ENCODE measurements around the gene TMEM184A. TPM values are rescaled to one million over a fixed set of nuclear protein-coding genes. Genes with fewer than 3 reads are reported as not detected.
"Not testable (repeated sequence)": the region's sequence is repeated elsewhere in the genome, so short reads cannot be mapped to it uniquely, and the experiment has no call there.

Gene TMEM184A
- total RNA-seq, 2 donors from 2014 or later = 0.12 to 0.73 TPM

DNA sequence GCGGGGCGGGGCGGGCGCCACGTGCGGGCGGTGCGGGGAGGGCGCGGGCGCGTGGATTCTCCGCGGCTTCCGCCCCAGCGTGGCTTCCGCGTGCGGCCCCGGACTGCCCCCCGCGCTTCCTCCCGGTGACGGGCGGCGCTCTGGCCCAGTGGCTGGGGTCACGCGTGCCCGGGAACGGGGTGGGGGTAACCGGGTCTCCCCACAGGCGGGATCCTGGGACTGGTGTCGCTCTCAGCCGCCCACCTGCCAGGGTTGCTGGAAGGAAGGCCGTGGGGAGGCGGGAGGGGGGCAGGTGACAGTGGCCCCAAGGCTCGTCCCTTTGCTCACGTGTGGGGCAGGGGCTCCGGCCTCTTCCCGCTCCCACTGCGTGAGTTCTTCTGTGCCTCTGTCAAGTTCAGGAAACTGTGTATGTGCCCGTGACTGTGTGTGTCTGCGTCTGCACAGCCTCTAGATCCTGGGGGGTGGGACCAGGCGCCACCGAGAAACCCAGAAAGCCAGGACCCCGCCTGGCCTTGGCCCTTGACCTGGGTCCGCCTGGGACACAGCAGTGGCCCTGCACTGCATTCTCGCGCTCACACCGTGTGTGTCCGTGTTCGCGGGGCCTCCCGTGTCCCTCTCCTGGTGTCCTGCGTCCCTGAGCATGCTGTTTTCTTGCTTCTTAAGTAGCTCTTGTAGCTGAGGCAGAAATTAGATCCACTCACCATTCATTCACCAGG is 24.6 kb downstream of the TMEM184A start:
- peak in 1 of 2 donors; percentile 43 for DNase-seq (ENCODE audit: low spot score in 2 of 2)
- Mint-ChIP-seq H3K27ac (peak overlapping the region; percentile 86 to 92), H3K36me3 (peaks cover 6 to 9% of the 10 kb centered on the region in 2 donors), H3K9me3 (no peaks in the 10 kb centered on the region)
- peak; percentile 1 to 19 for ATAC-seq

DNA sequence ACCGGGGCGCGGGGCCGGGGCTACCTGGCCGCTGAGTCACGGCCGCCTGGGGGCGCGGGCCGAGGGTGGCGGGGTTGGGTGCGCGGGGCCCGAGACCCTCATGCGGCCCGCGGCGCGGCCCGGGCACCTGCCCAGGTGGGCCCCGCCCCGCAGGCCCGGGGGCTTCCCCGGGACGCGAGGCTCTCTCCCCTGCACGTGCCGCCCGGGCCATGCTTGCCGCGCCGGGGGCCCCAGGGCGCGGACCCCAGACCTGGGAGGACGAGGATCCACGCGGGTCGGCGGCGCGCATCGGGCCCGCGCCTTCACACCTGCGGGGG is 25.1 kb downstream of the TMEM184A start:
- no peaks in the 10 kb centered on the region for H3K9me3 Mint-ChIP-seq
- DNase-seq (ENCODE audit: low spot score in 2 of 2) (no peak), ATAC-seq (peak; percentile 3 to 8)
- H3K36me3 Mint-ChIP-seq = peaks cover 6 to 9% of the 10 kb centered on the region in 2 donors
- peak overlapping the region in 1 of 2 donors; percentile 86 for H3K27ac Mint-ChIP-seq

DNA sequence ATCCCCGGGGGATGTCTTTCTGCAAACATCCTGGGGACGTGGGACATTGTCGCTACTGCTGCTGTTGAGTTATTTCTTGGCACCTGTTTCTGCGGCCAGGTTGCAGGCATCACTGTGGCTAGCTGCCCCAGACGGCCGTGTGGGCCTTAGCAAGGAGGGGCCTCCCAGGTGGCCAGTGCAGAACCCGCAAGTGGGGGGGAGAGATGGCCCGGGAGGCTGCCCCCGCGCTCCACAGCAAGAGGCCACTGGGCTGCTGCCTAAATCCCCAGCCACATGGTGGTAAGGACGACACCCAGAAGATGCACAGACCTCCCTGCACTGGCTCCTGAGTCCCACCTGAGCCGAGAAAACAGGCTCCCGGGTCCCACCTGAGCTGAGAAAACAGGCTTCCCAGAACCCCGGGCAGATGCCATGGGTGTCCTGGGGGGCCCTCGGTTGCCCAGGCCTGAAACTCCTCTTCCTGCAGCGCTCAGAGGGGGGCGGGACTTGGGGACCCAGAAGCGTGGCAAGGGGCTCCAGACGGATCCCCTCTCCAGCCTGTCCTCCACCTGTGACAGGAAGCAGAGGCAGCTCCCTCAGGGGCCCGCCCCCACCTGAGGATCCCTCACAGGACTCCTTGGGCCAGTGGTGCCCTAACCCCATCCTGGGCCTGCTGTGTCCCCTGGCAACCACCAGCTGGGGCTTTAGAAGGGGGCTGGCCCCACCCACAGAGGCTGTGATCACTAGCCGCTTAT is 26.5 kb downstream of the TMEM184A start:
- no peak overlapping the region for H3K27ac Mint-ChIP-seq
- H3K36me3 Mint-ChIP-seq = peaks cover 6 to 9% of the 10 kb centered on the region in 2 donors
- no peaks in the 10 kb centered on the region for H3K9me3 Mint-ChIP-seq
- ATAC-seq (no peak), DNase-seq (ENCODE audit: low spot score in 2 of 2) (no peak)

DNA sequence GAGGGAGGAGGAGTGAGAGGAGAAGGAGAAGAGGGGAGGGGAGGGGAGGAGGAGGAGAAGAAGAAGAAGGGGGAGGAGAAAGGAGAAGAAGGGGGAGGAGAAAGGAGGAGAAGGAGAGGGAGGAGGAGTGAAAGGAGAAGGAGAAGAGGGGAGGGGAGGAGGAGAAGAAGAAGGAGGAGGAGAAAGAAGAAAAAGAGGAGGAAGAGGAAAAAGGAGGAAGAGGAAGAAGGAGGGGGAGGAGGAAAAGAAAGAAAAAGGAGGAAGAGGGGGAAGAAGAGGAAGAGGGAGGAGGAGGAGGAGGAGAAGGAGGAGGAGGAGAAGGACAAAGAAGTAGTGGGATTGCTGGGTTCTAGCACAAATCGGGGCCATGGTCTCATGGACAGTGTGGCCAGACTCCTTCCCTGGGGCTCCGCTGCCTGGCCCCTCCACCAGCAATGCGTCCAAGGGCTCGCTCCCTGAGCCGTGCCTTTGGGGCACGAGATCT is 29.7 kb downstream of the TMEM184A start:
- ATAC-seq (no peak), DNase-seq (ENCODE audit: low spot score in 2 of 2) (no peak)
- Mint-ChIP-seq H3K36me3 (peaks cover under 1 to 7% of the 10 kb centered on the region in 2 donors), H3K9me3 (no peaks in the 10 kb centered on the region), H3K27ac (no peak overlapping the region)

DNA sequence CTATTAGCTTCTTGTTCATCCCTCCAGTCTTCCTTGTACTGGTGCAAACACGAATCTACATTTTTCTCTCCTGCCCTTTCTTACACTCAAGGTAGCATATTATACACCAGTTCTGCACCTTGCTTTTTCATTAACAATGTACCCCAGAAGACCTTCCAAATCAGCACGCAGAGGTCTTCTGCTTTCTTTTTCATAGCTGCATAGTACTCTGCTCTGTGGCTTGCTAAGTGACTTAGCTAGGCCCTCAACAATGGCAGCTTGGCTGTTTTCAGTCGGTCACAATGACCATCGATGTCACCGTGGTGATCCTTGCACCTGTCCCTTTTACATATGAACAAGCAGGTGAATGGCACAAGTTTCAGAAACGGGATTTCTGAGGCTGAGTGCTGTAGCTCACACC is 30.6 kb downstream of the TMEM184A start:
- H3K9me3 Mint-ChIP-seq = no peaks in the 10 kb centered on the region
- peaks cover 0 to 7% of the 10 kb centered on the region in 2 donors for H3K36me3 Mint-ChIP-seq
- DNase-seq (ENCODE audit: low spot score in 2 of 2) (no peak), ATAC-seq (no peak)
- no peak overlapping the region for H3K27ac Mint-ChIP-seq

DNA sequence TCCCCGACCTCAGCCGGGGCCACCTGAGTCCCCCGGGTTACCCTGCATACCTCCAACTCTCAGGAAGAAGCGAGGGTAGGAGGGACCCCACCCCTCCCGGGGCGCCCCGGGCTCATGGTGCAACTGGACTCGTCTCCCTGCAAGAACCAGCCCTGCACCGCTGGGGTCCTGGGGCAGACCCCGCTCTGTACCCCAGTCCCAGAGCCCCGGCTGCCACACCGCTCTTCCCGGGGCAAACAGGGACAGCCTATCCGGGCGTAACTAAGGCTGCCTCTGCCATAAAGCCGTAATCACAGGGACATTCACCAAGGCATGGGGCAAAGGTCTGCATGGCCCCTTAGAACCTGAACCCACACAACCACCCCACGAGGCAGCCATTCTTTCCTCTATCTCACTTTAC is 32.2 kb downstream of the TMEM184A start:
- peaks cover 4 to 5% of the 10 kb centered on the region in 2 donors for H3K9me3 Mint-ChIP-seq
- ATAC-seq = no peak
- DNase-seq (ENCODE audit: low spot score in 2 of 2) = no peak
- H3K27ac Mint-ChIP-seq = no peak overlapping the region
- H3K36me3 Mint-ChIP-seq = peaks cover 6 to 13% of the 10 kb centered on the region in 2 donors

DNA sequence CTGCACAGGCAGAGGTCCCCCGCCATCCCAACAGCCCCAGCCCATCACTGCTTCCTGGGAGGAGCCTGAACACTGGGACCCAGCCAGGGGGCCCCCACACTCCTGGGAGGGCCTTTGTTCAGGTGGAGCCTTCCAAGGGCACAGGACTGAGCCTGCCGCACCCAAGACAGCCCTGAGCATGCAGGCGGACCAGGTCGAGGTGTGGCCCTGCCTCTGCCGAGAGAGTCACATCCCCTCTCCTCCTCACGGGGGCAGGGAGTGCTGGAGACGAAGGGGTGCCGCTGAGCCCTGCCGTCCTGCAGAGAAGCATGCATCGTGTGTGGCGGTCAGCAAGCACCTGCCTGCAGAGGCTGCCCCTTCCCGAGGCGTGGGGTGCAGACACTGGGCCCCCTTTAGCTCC is 32.8 kb downstream of the TMEM184A start:
- no peak overlapping the region for H3K27ac Mint-ChIP-seq
- no peak for DNase-seq (ENCODE audit: low spot score in 2 of 2)
- H3K36me3 Mint-ChIP-seq = peaks cover 6 to 13% of the 10 kb centered on the region in 2 donors
- no peak for ATAC-seq
- H3K9me3 Mint-ChIP-seq = peaks cover 4 to 5% of the 10 kb centered on the region in 2 donors

DNA sequence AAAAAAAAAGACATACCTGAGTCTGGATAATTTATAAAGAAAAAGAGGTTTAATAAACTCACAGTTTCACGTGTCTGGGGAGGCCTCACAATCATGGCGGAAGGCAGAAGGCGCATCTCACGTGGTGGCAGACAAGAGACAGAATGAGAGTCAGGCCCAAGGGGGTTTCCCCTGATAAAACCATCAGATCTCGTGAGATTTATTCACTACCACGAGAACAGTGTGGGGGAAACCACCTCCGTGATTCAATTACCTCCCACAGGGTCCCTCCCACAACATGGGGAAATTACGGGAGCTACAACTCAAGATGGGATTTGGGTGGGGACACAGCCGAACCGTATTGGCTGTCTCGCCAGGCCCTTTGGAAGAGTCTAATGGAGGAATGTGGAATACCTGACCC is 34.5 kb downstream of the TMEM184A start:
- Mint-ChIP-seq H3K27ac (no peak overlapping the region), H3K9me3 (peaks cover 4 to 5% of the 10 kb centered on the region in 2 donors), H3K36me3 (peaks cover 6 to 13% of the 10 kb centered on the region in 2 donors)
- DNase-seq (ENCODE audit: low spot score in 2 of 2) = no peak
- ATAC-seq = peak in 1 of 2 donors; percentile 77

DNA sequence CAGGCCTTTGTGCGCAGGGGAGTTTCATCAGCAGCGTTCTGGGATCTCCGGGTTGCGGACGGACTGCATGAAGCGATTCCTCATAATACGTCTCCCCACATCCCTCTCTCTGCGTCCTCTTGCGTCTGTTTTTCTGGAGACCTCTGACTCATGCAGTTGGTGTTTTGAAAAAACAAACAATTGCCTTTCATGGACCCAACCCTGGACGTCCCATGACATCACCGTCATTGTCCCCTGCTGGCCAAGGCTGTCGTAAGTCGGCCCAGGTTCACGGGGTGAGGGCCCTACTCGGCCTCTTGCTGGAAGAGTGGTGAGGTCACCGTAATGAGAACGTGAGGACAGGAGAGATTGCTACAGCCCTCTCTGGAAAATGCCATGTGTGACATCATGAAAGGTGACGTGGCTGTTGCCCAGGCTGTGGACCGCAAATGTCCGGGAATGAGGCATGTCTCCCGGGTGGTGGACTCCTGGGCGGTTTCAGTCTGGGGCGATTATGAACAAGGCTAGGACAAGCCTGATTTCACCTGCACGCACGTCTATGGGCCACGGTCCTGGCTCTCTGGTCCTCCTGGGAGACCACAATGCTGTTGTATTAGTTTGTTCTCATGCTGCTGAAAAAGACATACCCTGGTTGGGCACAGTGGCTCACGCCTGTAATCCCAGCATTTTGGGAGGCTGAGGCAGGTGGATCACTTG is 35.3 kb downstream of the TMEM184A start:
- ATAC-seq = no peak
- DNase-seq (ENCODE audit: low spot score in 2 of 2) = no peak
- Mint-ChIP-seq H3K27ac (no peak overlapping the region), H3K36me3 (peaks cover 6 to 13% of the 10 kb centered on the region in 2 donors), H3K9me3 (peaks cover 4 to 5% of the 10 kb centered on the region in 2 donors)

DNA sequence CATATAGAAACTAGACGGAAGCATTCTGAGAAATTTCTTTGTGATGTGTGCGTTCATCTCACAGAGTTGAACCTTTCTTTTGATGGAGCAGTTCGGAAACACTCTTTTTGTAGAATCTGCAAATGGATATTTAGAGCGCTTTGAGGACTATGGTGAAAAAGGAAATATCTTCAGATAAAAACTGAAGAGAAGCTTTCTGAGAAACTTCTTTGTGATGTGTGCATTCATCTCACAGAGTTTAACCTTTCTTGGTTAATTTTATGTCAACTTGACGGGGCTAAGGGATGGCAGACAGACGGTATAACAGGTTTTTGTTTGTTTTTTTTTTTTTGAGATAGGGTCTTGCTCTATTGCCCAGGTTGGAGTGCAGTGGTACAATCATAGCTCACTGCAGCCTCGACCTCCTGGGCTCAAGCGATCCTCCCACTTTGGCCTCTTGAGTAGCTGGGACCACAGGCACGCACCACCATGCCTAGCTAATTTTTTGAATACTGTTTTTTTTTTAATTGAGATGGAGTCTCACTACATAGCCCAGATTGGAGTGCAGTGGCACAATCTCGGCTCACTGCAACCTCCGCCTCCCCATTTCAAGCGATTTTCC is 36.6 kb downstream of the TMEM184A start:
- not testable (repeated sequence) for DNase-seq (ENCODE audit: low spot score in 2 of 2); ATAC-seq; H3K9me3 Mint-ChIP-seq; H3K27ac Mint-ChIP-seq
- H3K36me3 Mint-ChIP-seq = peaks cover 6 to 13% of the 10 kb centered on the region in 2 donors

DNA sequence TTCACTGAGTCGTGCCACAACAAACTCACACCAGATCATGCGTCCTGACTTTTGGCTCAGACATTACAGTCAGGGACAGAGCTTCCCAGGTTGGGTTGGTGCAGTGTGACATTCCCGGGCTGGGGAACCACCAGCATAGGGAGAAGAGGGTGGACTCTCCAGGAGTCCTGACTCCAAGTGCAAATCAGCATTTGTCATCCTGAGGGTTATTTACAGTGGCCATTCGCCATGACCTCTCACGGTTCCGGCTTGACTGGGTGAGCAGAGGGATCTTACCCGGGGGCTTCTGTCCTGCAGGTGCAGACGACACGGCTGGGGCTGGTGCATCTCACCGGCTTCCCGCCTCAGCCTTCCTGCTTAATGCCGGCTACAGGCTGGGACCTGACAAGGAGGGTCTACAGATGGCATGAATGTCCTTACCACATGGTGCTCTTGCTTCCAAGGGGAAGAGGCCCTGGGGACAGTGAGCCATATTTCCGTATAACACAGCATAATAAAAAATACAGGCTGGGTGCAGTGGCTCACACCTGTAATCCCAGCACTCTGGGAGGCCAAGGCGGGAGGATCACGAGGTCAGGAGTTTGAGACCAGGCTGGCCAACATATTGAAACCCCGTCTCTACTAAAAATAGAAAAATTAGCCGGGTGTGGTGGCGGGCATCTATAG is 39.3 kb downstream of the TMEM184A start:
- Mint-ChIP-seq H3K27ac (no peak overlapping the region), H3K36me3 (peaks cover 6 to 10% of the 10 kb centered on the region in 2 donors), H3K9me3 (peaks cover 4 to 5% of the 10 kb centered on the region in 2 donors)
- ATAC-seq (no peak), DNase-seq (ENCODE audit: low spot score in 2 of 2) (no peak)

DNA sequence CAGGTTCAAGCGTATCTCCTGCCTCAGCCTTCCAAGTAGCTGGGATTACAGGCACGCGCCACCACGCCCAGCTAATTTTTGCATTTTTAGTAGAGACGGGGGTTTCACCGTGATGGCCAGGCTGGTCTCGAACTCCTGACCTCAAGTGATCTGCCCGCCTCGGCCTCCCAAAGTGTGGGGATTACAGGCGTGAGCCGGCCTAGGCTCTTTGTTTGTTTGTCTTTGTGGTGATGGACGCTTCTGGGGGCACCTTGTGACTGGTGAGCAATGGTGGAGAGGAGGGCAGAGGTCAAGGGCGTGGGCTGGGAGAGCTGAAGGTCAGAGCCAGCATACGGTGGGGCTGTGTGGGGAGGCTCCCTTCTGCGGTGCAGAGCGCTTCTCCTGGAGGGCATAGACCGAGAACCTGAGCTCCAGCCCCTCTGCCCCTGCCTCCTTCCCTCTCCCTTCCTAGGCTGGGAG is 40.5 kb downstream of the TMEM184A start:
- H3K27ac Mint-ChIP-seq; H3K9me3 Mint-ChIP-seq; H3K36me3 Mint-ChIP-seq; DNase-seq (ENCODE audit: low spot score in 2 of 2); ATAC-seq: not testable (repeated sequence)

DNA sequence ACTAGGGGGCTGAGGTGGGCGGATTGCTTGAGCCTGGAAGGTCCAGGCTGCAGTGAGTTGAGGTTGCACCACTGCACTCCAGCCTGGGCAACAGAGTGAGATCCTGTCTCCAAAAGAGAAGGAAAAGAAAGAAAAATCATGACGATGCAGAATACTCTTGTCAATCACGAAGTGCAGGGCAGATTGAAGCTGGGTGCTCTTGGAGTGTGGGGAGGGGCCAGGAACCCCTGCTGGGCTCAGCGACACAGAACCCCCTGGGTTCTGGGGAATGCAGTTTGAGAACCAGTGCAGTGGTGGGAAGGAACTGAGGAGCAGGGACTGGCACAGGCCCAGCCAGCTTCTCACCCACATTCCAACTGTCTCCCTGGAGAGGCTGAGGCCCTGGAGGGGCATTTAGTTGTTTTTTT is 41.0 kb downstream of the TMEM184A start:
- DNase-seq (ENCODE audit: low spot score in 2 of 2) (no peak), ATAC-seq (no peak)
- no peak overlapping the region for H3K27ac Mint-ChIP-seq
- peaks cover 4 to 5% of the 10 kb centered on the region in 2 donors for H3K9me3 Mint-ChIP-seq
- H3K36me3 Mint-ChIP-seq = peaks cover 6% of the 10 kb centered on the region in 2 donors

DNA sequence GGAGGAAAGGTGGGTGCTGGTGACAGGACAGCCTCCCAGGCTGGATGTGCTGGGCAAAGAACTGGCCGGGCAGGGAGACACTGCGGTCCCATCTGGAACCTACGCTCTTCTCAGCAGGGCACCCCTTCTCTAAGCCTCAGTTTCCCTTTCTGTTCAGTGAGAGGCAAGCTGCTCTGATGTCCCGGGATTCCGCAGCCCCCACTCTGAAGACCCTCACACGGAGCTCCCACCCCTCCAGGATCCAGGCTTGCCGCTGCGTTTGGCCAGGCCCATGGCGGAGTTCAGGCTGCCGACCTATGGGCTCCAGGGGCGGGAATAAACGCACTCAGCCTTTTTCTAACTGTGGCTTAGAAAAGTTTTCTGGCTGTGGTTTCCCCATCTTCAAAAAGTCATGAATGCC is 41.6 kb downstream of the TMEM184A start:
- DNase-seq (ENCODE audit: low spot score in 2 of 2) (no peak), ATAC-seq (no peak)
- H3K36me3 Mint-ChIP-seq = peaks cover 6% of the 10 kb centered on the region in 2 donors
- no peak overlapping the region for H3K27ac Mint-ChIP-seq
- H3K9me3 Mint-ChIP-seq = peaks cover 4 to 5% of the 10 kb centered on the region in 2 donors

DNA sequence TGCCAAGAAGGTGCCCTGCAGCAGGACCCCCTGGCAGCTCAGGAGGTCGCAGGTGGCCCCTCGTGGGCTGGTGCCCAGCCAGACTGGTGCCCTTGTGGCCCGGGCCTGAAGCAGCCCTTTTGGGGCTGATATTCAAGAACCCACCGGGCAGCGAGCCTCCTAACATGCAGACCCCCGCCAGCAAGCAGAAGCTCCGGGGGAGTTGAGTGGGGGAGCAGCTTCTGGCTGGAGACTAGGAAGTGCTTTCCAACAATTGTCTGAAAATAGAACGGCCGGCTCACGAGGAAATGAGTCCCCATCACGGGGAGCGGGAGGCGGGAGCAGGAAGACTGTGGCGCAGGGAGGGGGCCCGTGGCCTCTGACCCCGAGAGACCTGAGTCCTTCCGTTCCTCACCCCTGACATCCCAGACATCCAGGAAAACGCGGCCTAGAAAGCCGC is 42.3 kb downstream of the TMEM184A start:
- DNase-seq (ENCODE audit: low spot score in 2 of 2) (no peak), ATAC-seq (no peak)
- peak overlapping the region in 1 of 2 donors; percentile 77 for H3K27ac Mint-ChIP-seq
- H3K36me3 Mint-ChIP-seq = no peaks in the 10 kb centered on the region
- H3K9me3 Mint-ChIP-seq = no peaks in the 10 kb centered on the region
